OCI-M2 (cell line): ENCODE data around the gene SORCS2.

Experiments
- DNase-seq: peaks from one replicate; lab custom pipeline; 2025; ENCODE audit not compliant: unreplicated experiment; lab: John Stamatoyannopoulos, UW

SORCS2 gene

DNA sequence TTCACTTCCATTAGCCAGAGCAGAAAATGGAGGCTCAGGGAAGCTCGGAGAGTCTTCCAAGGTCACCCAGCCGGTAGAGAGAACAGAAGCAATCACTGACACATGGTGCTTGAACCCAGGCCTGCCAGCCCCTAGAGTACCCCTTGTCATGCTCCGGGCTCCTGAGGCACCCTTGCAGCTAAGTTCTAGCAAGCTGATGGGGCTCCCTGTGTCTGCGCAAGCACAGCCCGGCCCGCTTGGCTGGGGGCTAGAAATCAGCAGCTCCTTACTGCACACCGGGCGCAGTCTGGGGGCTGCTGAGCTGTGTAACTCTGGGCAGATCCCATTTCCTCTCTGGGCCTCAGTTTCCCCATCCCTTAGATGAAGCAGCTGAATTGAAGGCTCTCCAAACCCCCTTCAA is 344.5 kb downstream of the SORCS2 start:
- no peak for DNase-seq

GRCh38 chr4:7537853-7538400 is 345.6 kb downstream of the SORCS2 start:
- no peak for DNase-seq

DNA sequence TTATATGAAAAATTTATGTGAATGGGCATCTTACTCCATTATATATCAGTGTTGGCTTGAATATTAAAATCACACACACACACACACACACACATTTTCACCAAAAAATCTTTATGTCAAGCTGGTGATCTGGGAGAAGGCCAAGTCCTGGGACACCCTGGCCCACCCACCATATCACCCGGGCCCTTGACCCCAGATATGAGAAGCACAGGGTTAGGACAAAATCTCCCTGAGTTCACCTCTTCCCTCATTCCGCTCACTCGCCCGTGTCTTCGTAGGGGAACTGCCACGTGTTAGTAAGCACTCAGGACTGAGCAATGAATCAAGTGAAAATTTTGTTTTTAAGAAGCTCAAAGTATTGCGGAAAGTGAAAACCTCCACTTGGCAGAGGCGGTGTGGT is 346.2 kb downstream of the SORCS2 start:
- DNase-seq, result no peak

- no peak for DNase-seq
Observed at GRCh38 chr4:7539186-7539585, 346.8 kb downstream of the SORCS2 start.

GRCh38 chr4:7539659-7540058 is 347.3 kb downstream of the SORCS2 start:
- DNase-seq, result no peak

- no peak for DNase-seq
Observed at GRCh38 chr4:7540206-7540605, 347.9 kb downstream of the SORCS2 start.

DNA sequence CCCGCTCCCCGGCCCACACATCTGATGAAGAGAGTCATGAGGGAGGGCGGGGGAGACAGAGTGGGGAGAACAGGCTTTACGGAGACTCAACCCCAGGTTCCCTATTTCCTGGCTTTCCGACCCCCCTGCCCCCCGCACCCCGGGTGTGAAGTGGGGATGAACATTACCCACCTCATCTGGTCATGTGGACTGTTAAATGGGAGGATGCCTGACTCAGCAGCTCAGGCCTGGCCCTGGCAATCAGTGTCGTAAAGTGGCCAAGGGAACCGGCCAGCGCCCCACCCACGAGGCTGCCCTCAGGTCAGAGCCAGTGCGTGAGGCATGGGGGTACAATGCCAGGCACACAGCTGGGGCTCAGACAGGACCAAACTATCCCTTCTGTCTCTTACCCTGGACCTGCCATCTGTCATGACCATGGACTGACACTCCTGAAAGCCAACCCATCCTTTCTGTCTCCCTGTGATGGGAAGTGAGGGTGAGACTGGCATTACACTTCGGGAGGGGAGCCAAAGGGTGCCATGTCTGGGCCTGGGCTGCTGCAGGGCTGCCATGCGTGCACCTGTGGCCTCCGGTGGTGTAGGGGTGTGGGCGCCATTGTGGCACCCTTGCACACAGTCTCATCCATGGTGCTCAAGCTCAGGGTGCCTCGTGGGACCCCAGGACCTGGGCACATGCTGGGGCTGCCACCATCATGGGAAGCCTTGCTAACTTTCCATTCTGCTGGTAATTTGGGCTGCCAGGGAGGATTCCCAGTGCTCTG is 348.5 kb downstream of the SORCS2 start:
- no peak for DNase-seq

- DNase-seq, result no peak
Observed at GRCh38 chr4:7541414-7541810, 349.1 kb downstream of the SORCS2 start.

GRCh38 chr4:7542781-7543180 is 350.4 kb downstream of the SORCS2 start:
- no peak for DNase-seq

- no peak for DNase-seq
Observed at GRCh38 chr4:7546152-7546808, 353.9 kb downstream of the SORCS2 start.

DNA sequence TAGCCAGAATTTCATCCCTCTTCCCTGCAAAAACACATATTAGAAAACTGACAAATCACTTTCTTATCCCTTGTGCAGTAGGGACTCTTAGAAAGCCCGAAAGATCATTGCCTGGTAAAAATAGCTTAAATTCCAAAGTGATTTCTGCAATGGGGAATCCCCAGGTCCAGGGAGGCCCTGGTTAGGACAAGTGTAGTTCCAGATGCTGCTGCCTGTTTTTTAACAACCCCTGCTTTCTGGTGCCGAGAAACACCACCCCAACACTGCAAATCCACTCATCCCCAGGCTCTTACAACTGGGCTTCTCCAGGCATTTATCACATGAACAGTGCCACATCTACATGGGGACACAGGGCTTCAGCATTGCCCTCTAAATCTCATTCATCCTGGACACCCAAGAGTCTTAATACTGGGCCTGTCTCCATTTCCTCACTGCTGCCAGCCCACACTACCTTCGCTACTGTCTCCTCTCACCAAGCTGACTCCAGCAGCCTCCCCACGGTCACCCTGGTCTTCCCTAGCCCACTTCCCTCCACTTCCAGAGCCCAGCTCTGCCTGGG is 354.6 kb downstream of the SORCS2 start:
- no peak for DNase-seq

- DNase-seq, result no peak
Observed at GRCh38 chr4:7547368-7548040, 355.2 kb downstream of the SORCS2 start.

DNA sequence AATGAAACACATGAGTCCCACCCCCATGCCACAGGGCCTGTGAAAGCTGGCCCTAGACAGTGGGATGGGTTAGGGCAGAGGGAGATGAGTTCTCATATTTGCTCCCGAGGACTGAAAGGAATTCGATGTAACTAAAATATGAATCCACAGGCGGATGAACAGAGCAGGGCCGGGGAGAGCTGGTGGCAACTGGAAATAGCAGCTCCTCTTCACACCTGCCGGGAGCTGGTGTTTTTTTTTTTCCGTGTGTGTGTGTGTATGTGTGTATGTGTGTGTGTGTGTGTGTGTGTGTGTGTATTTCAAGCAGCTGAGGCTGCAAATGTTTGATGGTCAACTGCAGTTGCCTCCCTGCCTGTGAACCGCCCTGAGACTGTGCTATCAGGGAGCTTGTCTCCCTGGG is 357.5 kb downstream of the SORCS2 start:
- no peak for DNase-seq

- no peak for DNase-seq
Observed at GRCh38 chr4:7552466-7552865, 360.1 kb downstream of the SORCS2 start.

- DNase-seq, result no peak
Observed at GRCh38 chr4:7553280-7553679, 360.9 kb downstream of the SORCS2 start.

DNA sequence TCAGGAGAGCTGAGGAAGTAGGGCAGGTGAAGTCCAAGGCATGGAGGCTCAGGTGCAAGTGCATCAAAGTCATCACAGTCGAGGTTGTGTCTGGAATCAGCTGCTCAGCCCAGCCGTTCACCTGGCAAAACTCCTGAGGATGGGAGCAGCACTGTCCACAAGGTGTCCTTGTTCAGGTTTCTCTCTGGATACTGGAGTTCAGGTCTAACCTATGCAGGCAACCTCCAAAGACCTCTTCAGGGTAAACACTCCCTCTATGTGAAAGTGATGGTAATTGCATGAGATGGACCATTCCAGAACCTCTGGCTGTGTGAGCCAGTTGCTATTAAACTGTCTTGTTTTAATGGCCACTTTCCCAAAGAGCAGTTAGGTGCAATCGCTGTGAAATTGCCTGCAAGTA is 362.6 kb downstream of the SORCS2 start:
- DNase-seq, result no peak

- DNase-seq, result no peak
Observed at GRCh38 chr4:7556558-7556957, 364.2 kb downstream of the SORCS2 start.

- no peak for DNase-seq
Observed at GRCh38 chr4:7557456-7557855, 365.1 kb downstream of the SORCS2 start.

DNA sequence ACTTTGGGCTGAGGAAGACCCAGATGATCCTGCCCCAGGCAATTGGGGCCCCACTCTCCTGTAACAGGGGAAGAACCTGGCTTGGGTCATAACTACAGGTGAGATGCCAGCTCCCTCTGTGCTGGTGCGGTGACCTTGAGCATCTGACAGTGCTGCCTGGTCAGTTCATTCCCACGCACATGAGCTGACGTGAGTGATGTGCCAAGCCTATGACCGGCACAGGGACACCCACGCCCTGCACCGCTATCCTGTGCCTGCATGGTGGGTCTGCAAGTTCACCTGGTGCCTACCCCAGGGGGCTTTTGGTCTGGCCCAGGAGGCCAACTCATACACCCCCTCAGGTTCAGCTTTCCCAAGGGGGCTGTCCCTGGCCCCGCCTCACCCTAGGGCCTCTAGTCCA is 366.1 kb downstream of the SORCS2 start:
- DNase-seq, result no peak

GRCh38 chr4:7559316-7559715 is 367.0 kb downstream of the SORCS2 start:
- DNase-seq, result no peak

DNA sequence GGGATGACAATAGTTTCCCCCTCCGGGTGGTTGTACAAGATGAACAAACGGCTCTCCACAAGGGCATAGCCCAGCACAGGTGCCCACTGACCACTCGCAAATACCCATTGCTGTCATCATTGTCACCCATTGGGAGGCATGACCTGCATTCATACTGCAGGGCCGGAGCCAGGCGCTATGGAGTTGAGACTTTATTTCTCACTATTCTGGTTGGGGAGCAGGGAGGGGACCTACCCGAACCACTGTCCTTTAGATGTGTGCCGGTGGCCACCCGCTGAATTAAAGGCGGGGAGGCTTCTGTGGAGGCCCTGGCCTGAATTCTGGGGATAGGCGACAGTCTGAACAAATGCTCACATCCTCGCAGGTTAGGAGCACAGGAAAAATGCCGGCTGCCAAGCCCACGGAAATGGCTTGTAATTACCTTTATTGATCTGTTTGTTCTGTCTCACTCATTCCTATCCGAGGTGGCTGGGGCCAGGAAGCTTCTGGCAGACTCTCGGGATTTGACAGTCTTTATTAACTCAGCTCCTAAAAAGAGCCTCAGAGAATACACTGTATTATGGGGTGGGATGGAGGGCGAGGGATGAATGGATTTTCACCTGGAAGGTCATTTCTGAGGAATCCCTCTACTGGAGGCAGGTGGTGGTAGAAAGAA is 367.5 kb downstream of the SORCS2 start:
- DNase-seq, result no peak
